Endothelial cell of umbilical vein (primary cell): Measurements from ENCODE around the gene ABCD1. TPM values are rescaled to one million over a fixed set of nuclear protein-coding genes. Genes with fewer than 3 reads are reported as not detected.

ENCODE experiments used
- BruUV-seq: library from RNA; stranded (reverse); fragments of 400-500 nt; replicated peaks from 2 replicates; lab custom pipeline; 2021; lab: Mats Ljungman, UMichigan
- CTCF ChIA-PET: fragments of 300-600, 350-600 bp; sonication (Branson Sonifier 250); formaldehyde crosslinking; loops from one replicate; lab custom pipeline; 2021; ENCODE audit warnings: antibody characterized with exemption, inconsistent platforms; lab: Charles Lee
- POLR2A ChIA-PET: fragments of 300-600, 350-600 bp; sonication (Branson Sonifier 250); formaldehyde crosslinking; loops from one replicate; lab custom pipeline; 2021; ENCODE audit warnings: antibody characterized with exemption, inconsistent platforms; lab: Charles Lee
- DNase-seq: peaks from one replicate; pipeline ENCODE4 v3.0.0-alpha.2; 2011; ENCODE audit warnings: low read depth, low spot score
- FAIRE-seq: peaks from 2 replicates; lab custom pipeline; 2011; peaks lifted over from hg19 to GRCh38; lab: Jason Lieb, UNC
- H2AFZ ChIP-seq: 2 replicates; pipeline ENCODE4 v1.6.0; 2012; ENCODE audit warnings: low read depth, low read length, control low read depth, inconsistent platforms
- H3K27ac ChIP-seq: 2 replicates; pipeline ENCODE4 v1.5.1; 2011; ENCODE audit warnings: low read depth, mild to moderate bottlenecking, control low read depth, low read length, moderate library complexity; ENCODE audit not compliant: insufficient read depth
- H3K27me3 ChIP-seq, 2 experiments: 2 replicates each; pipeline versions ENCODE4 v1.6.0 to v1.6.1; 2011; ENCODE audit warnings: low read length in 2 of 2, mixed read lengths in 1 of 2; ENCODE audit not compliant: control insufficient read depth in 2 of 2, insufficient read depth in 2 of 2
- H3K36me3 ChIP-seq, 2 experiments: 2 replicates in 1 of 2; 3 replicates in 1 of 2; pipeline ENCODE4 v1.5.1; 2011; ENCODE audit warnings: low read length in 2 of 2, mild to moderate bottlenecking in 1 of 2, moderate library complexity in 1 of 2; ENCODE audit not compliant: control insufficient read depth in 2 of 2, insufficient read depth in 2 of 2; ENCODE audit errors: extremely low read depth in 1 of 2
- H3K4me1 ChIP-seq: 3 replicates; pipeline ENCODE4 v1.5.1; 2011; ENCODE audit warnings: mild to moderate bottlenecking, low read length; ENCODE audit not compliant: control insufficient read depth, insufficient read depth; ENCODE audit errors: extremely low read depth
- H3K4me2 ChIP-seq: 2 replicates; pipeline ENCODE4 v1.6.1; 2011; ENCODE audit warnings: low read length, control low read depth, mixed read lengths; ENCODE audit not compliant: insufficient read depth
- H3K4me3 ChIP-seq, 3 experiments: fragments of 200-600 bp in 1 of 3; sonication (generic), shearing (Covaris generic) in 1 of 3; replicated peaks in 1 of 3; 2 replicates each; pipeline ENCODE4 v1.5.1; 2011 to 2016; ENCODE audit warnings: control low read depth in 3 of 3, low read length in 3 of 3, mild to moderate bottlenecking in 2 of 3, inconsistent platforms in 1 of 3, low read depth in 1 of 3, moderate library complexity in 1 of 3; ENCODE audit not compliant: insufficient read depth in 1 of 3
- H3K79me2 ChIP-seq: 2 replicates; pipeline ENCODE4 v1.6.0; 2012; ENCODE audit warnings: low read length, inconsistent platforms; ENCODE audit not compliant: control insufficient read depth, insufficient read depth
- H3K9ac ChIP-seq: replicated peaks from 2 replicates; pipeline ENCODE3; 2011; ENCODE audit warnings: low read length, control low read depth; ENCODE audit not compliant: insufficient read depth; ENCODE audit errors: extremely low read depth
- H3K9me1 ChIP-seq: replicated peaks from 3 replicates; pipeline ENCODE4 v1.6.0; 2011; ENCODE audit warnings: mild to moderate bottlenecking, low read length; ENCODE audit not compliant: control insufficient read depth, insufficient read depth; ENCODE audit errors: extremely low read depth
- H3K9me3 ChIP-seq: replicated peaks from 2 replicates; pipeline ENCODE4 v1.5.1; 2012; ENCODE audit warnings: low read length, inconsistent platforms; ENCODE audit not compliant: control insufficient read depth, insufficient read depth
- H4K20me1 ChIP-seq: replicated peaks from 2 replicates; pipeline ENCODE3; 2011; ENCODE audit warnings: mild to moderate bottlenecking, low read length; ENCODE audit not compliant: control insufficient read depth, insufficient read depth; ENCODE audit errors: extremely low read depth
- CTCF ChIP-seq, 2 donors: IDR thresholded peaks; 1 replicate in 1 of 2; 2 replicates in 1 of 2; pipeline ENCODE4 v1.5.1; 2011; ENCODE audit warnings: low read length in 2 of 2, mild to moderate bottlenecking in 2 of 2, moderate library complexity in 2 of 2, control low read depth in 1 of 2, inconsistent platforms in 1 of 2, low read depth in 1 of 2; ENCODE audit not compliant: insufficient read depth in 1 of 2; ENCODE audit errors: extremely low read depth in 1 of 2
- FOS ChIP-seq: IDR thresholded peaks from 2 replicates; pipeline ENCODE4 v1.6.1; 2011; ENCODE audit warnings: mild to moderate bottlenecking, low read length, moderate library complexity, borderline replicate concordance; ENCODE audit not compliant: insufficient read depth
- JUN ChIP-seq: IDR thresholded peaks from 2 replicates; pipeline ENCODE4 v1.6.1; 2011; ENCODE audit warnings: borderline replicate concordance, low read depth; ENCODE audit not compliant: insufficient read length, insufficient read depth
- MAX ChIP-seq: IDR thresholded peaks from 2 replicates; pipeline ENCODE4 v1.6.1; 2011; ENCODE audit not compliant: insufficient read depth, insufficient read length
- MYC ChIP-seq: IDR thresholded peaks from one replicate; pipeline ENCODE4 v1.6.1; 2011; ENCODE audit warnings: mild to moderate bottlenecking, low read depth, low read length
- POLR2AphosphoS5 ChIP-seq: IDR thresholded peaks from 2 replicates; pipeline ENCODE4 v1.6.1; 2012; ENCODE audit warnings: low read depth, mild to moderate bottlenecking, control low read depth, low read length, moderate library complexity; ENCODE audit not compliant: insufficient read depth
- dilution Hi-C: fragments of 300-500 bp; cut with MboI; formaldehyde crosslinking; loops from one replicate; pipeline ENCODE4 v1.15.0; 2019; ENCODE audit warnings: low sequenced_read_pairs; ENCODE audit not compliant: extremely low pct_ligation_motif_present
- intact Hi-C: fragments of 100-400 bp; cut with micrococcal nuclease; formaldehyde crosslinking; loops from one replicate; pipeline ENCODE4 v1.10.0; 2022
- polyA plus RNA-seq, 4 experiments: library from polyadenylated mRNA; depleted of rRNA in 3 of 4; stranded (reverse) in 3 of 4; unstranded in 1 of 4; fragments of >200 nt; gene quantifications; 2 replicates each; pipeline versions ENCODE4 v1.2.1 to v1.2.3, GENCODE V29; 2011 to 2012; ENCODE audit warnings: missing spikeins in 1 of 4
- total RNA-seq: library from RNA; stranded (reverse); gene quantifications from 2 replicates; pipeline ENCODE4 v1.2.3, GENCODE V29; 2021

ABCD1 gene
- total and polyA plus RNA-seq, 2 donors (not counting 3 experiments of a cell fraction or from before 2014, with no cell fraction given), result 9.1 to 12.9 TPM

DNA sequence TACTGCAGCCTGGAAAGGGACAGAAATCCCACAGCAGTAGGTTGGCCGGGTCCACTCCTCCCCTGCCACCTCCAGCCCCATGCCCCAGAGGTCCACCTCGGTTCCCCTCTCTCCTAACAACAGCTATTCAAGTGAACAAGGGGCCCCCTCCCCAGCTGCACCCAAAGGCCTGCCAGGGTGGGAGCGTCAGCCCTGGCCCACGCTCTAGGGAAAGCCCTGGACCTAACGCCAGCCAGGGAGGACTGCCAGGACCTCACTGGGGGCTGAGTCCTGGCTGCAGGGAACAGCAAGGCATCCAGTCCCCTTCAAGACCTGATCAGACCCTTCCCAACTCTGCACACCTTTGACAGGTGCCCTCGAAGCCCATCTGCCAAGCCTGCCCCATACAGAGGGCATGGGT lies 23.7 kb upstream of the ABCD1 start:
- Histone ChIP-seq H3K9ac (no peak overlapping the region), H2AFZ (no peak overlapping the region), H3K27ac (no peak overlapping the region), H3K4me1 (peaks cover 19% of the 10 kb centered on the region), H3K4me3 (no peak overlapping the region), H4K20me1 (no peaks in the 10 kb centered on the region), H3K9me1 (no peaks in the 10 kb centered on the region), H3K27me3 (no peaks in the 10 kb centered on the region), H3K9me3 (no peaks in the 10 kb centered on the region), H3K4me2 (no peak overlapping the region), H3K36me3 (peaks cover 2 to 19% of the 10 kb centered on the region in 2 experiments), H3K79me2 (no peaks in the 10 kb centered on the region)
- BruUV-seq, result no TSS peak
- DNase-seq, result no peak
- dilution Hi-C loops (no loop called here), intact Hi-C loops (no loop called here)
- ChIA-PET POLR2A (no interaction called here), CTCF (no interaction called here)
- TF ChIP-seq MAX, result no peak
- TF ChIP-seq MYC, result no peak
- TF ChIP-seq JUN, result no peak
- no peak for TF ChIP-seq FOS
- TF ChIP-seq POLR2AphosphoS5, result no peak
- no peak for TF ChIP-seq CTCF (IDR thresholded peaks at IDR 0.05; ENCODE audit: extremely low read depth in 1 of 2, insufficient read depth in 1 of 2, low read depth in 1 of 2, low read length in 2 of 2)
- FAIRE-seq, result no peak
